Left ventricle myocardium inferior (tissue), 1 donor: ENCODE results near the gene CCNT1. TPM values are rescaled to one million over a fixed set of nuclear protein-coding genes. Genes with fewer than 3 reads are reported as not detected.

Source experiments
- DNase-seq: peaks from one replicate; pipeline ENCODE4 v3.0.0-alpha.2; 2020
- H3K27ac ChIP-seq: fragments of 200-600 bp; replicated peaks from 2 replicates; pipeline ENCODE4 v1.8.0; 2021
- H3K27me3 ChIP-seq: fragments of 200-600 bp; 2 replicates; pipeline ENCODE4 v1.8.0; 2021; ENCODE audit warnings: low read depth
- H3K36me3 ChIP-seq: fragments of 200-600 bp; 2 replicates; pipeline ENCODE4 v1.8.0; 2021
- H3K4me1 ChIP-seq: fragments of 200-600 bp; 2 replicates; pipeline ENCODE4 v1.8.0; 2021
- H3K4me3 ChIP-seq: fragments of 200-600 bp; 2 replicates; pipeline ENCODE4 v1.8.0; 2021; ENCODE audit warnings: mild to moderate bottlenecking, moderate library complexity
- H3K9me3 ChIP-seq: fragments of 200-600 bp; replicated peaks from 2 replicates; pipeline ENCODE4 v1.8.0; 2021
- intact Hi-C: fragments of 100-400 bp; cut with micrococcal nuclease; formaldehyde crosslinking; loops from one replicate; pipeline ENCODE4 v1.11.0; 2022
- total RNA-seq: library from RNA; stranded (reverse); fragmentation: NEBNext Ultra II Directional; extraction: Animal tissue kit (Norgen Biotek cat#: 25700); gene quantifications from one replicate; pipeline ENCODE4 v1.2.1, GENCODE V29; 2021
- TF ChIP-seq, protein P1 (sequence below): fragments of 200-600 bp; IDR thresholded peaks from 2 replicates; pipeline ENCODE4 v1.8.0; 2021; ENCODE audit warnings: antibody characterized with exemption, mild to moderate bottlenecking, borderline replicate concordance
- donor health status: DM: no; HTN: yes; CAD: no; lungs with severe emphysema.

The CCNT1 gene
- total RNA-seq, 1 donor from 2014 or later, result 18.4 TPM

DNA sequence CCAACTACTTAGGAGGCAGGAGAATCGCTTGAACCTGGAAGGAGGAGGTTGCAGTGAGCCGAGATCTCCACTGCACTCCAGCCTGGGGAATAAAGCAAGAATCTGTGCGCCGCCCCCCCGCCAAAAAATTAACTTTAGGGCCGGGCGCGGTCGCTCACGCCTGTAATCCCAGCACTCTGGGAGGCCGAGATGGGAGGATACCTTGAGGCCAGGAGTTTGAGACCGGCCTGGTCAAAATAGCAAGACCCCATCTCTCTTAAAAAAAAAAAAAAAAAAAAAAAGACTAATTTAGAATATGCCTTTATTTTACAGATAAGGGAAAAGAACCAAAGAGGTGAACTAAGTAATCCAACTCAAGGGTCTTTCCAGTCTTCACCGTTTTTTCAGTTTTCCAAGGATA lies 35.6 kb downstream of the CCNT1 start:
- Histone ChIP-seq H3K4me1 (peaks cover 64% of the 10 kb centered on the region), H3K27ac (peak overlapping the region; percentile 94), H3K36me3 (peaks cover 45% of the 10 kb centered on the region), H3K27me3 (no peaks in the 10 kb centered on the region), H3K9me3 (no peaks in the 10 kb centered on the region), H3K4me3 (peak overlapping the region; percentile 99)
- TF ChIP-seq, protein P1, sequence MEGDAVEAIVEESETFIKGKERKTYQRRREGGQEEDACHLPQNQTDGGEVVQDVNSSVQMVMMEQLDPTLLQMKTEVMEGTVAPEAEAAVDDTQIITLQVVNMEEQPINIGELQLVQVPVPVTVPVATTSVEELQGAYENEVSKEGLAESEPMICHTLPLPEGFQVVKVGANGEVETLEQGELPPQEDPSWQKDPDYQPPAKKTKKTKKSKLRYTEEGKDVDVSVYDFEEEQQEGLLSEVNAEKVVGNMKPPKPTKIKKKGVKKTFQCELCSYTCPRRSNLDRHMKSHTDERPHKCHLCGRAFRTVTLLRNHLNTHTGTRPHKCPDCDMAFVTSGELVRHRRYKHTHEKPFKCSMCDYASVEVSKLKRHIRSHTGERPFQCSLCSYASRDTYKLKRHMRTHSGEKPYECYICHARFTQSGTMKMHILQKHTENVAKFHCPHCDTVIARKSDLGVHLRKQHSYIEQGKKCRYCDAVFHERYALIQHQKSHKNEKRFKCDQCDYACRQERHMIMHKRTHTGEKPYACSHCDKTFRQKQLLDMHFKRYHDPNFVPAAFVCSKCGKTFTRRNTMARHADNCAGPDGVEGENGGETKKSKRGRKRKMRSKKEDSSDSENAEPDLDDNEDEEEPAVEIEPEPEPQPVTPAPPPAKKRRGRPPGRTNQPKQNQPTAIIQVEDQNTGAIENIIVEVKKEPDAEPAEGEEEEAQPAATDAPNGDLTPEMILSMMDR, result no peak
- DNase-seq, result no peak
- intact Hi-C loops, result no loop called here

DNA sequence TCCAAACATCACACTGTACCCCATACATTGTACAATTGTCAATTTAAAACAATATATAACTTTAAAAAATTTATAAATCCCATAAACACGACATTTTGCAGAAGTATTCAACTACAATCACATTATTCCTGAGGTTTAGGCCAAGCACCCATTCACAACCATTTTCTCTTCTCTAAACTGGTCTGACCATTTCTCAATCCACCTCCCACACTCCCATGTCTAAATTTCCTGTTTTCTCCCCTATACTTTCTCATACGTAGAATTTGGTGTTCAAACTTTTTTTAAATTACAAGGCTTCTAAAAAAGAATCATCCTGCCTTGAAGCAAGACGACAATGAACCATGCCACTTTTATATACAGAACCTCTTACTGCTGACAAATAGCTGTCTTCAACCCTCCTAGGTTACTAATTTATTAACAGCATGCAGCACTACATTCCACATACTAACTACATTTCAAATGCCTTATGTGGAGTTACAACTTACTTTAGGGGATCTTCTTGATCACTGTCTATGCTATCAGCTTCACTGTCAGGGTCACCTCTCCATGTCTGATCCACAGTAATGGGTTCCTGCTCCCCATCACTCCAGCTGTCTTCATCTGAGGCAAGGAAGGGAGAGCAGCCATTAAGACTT lies 37.8 kb downstream of the CCNT1 start:
- Histone ChIP-seq H3K27me3 (no peaks in the 10 kb centered on the region), H3K4me3 (peak overlapping the region; percentile 99), H3K36me3 (peaks cover 60% of the 10 kb centered on the region), H3K4me1 (peaks cover 73% of the 10 kb centered on the region), H3K9me3 (no peaks in the 10 kb centered on the region), H3K27ac (no peak overlapping the region)
- intact Hi-C loops, result no loop called here
- TF ChIP-seq, protein P1, result no peak
- no peak for DNase-seq

- intact Hi-C loops, result no loop called here
- H3K4me1 ChIP-seq, result peaks cover 24% of the 10 kb centered on the region
- H3K36me3 ChIP-seq, result peaks cover 89% of the 10 kb centered on the region
- no peaks in the 10 kb centered on the region for H3K27me3 ChIP-seq
- DNase-seq, result no peak
- TF ChIP-seq, protein P1, result no peak
- H3K4me3 ChIP-seq, result no peak overlapping the region
- no peaks in the 10 kb centered on the region for H3K9me3 ChIP-seq
- H3K27ac ChIP-seq, result no peak overlapping the region
Measured at GRCh38 chr12:48671231-48671856, 45.2 kb downstream of the CCNT1 start.

- TF ChIP-seq, protein P1, result no peak
- H3K27me3 ChIP-seq, result no peaks in the 10 kb centered on the region
- H3K36me3 ChIP-seq, result peaks cover 95% of the 10 kb centered on the region
- no peak for DNase-seq
- intact Hi-C loops, result no loop called here
- no peak overlapping the region for H3K4me3 ChIP-seq
- no peak overlapping the region for H3K27ac ChIP-seq
- peaks cover 12% of the 10 kb centered on the region for H3K4me1 ChIP-seq
- H3K9me3 ChIP-seq, result no peaks in the 10 kb centered on the region
Measured at GRCh38 chr12:48668996-48669395, 47.5 kb downstream of the CCNT1 start.

- no peak for DNase-seq
- Histone ChIP-seq H3K36me3 (peaks cover 97% of the 10 kb centered on the region), H3K4me1 (no peaks in the 10 kb centered on the region), H3K4me3 (no peak overlapping the region), H3K9me3 (no peaks in the 10 kb centered on the region), H3K27ac (no peak overlapping the region), H3K27me3 (no peaks in the 10 kb centered on the region)
- TF ChIP-seq, protein P1, result no peak
- intact Hi-C loops, result no loop called here
Measured at GRCh38 chr12:48659863-48660262, 56.6 kb downstream of the CCNT1 start.
